ENCODE measurements around the gene KRTAP4-7.
"Not testable (repeated sequence)": the region's sequence is repeated elsewhere in the genome, so short reads cannot be mapped to it uniquely, and the experiment has no call there.

KRTAP4-7 gene

DNA sequence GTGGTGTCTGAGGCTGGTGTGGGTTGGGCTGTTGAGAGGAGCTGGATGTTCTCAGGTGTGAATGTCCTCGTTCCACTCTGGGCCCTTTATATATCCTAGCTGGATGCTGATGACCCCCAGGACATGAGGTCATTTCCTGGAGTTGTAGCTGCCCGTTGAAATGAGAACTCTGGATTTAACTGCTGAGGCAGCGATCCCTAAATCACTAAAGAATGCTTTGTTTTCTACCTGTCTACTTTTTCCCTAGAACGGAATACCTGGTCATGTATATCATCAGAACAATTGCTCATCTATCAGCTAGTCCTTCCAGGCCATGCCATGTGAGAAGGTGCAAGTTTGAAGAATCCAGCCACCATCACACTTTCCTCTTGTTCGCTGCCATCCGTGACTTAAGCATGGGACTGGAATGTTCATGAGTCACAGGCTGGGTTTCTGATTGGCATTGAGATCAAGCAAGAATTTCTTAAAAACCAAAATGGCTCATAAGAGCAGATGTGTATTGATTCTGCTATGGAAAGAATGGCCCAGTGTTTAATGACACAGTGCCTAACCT is 23.8 kb upstream of the KRTAP4-7 start, which contains the start of gene KRTAP2-3:
KRTAP2-3 (minus strand) TSS at position 63 of the 553 bp plus-strand sequence. CDS start 64 bp downstream, outside the sequence.
- no peaks in the 10 kb centered on the region for H3K9me3 ChIP-seq
- TF ChIP-seq, protein P1, sequence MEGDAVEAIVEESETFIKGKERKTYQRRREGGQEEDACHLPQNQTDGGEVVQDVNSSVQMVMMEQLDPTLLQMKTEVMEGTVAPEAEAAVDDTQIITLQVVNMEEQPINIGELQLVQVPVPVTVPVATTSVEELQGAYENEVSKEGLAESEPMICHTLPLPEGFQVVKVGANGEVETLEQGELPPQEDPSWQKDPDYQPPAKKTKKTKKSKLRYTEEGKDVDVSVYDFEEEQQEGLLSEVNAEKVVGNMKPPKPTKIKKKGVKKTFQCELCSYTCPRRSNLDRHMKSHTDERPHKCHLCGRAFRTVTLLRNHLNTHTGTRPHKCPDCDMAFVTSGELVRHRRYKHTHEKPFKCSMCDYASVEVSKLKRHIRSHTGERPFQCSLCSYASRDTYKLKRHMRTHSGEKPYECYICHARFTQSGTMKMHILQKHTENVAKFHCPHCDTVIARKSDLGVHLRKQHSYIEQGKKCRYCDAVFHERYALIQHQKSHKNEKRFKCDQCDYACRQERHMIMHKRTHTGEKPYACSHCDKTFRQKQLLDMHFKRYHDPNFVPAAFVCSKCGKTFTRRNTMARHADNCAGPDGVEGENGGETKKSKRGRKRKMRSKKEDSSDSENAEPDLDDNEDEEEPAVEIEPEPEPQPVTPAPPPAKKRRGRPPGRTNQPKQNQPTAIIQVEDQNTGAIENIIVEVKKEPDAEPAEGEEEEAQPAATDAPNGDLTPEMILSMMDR (IDR thresholded peaks at IDR 0.05; ENCODE audit: low read depth, low read length): no peak
- no peak for DNase-seq
- no peaks in the 10 kb centered on the region for H3K36me3 ChIP-seq
- no peak within 1 kb of the TSS for H3K4me3 ChIP-seq (ENCODE audit: low read depth, low read length)
- no peaks in the 10 kb centered on the region for H3K4me1 ChIP-seq
- no peaks in the 10 kb centered on the region; the same call in 1 of the 2 replicates for H3K27me3 ChIP-seq

- no peaks in the 10 kb centered on the region for H3K36me3 ChIP-seq
- H3K9me3 ChIP-seq: no peaks in the 10 kb centered on the region
- no peaks in the 10 kb centered on the region; the same call in 1 of the 2 replicates for H3K27me3 ChIP-seq
- H3K4me3 ChIP-seq (ENCODE audit: low read depth, low read length): no peak overlapping the region
- TF ChIP-seq, protein P1 (IDR thresholded peaks at IDR 0.05; ENCODE audit: low read depth, low read length): no peak
- no peak for DNase-seq
- no peaks in the 10 kb centered on the region for H3K4me1 ChIP-seq
Observed at GRCh38 chr17:41061964-41062363, 22.0 kb upstream of the KRTAP4-7 start.

- no peak for DNase-seq
- H3K4me3 ChIP-seq (ENCODE audit: low read depth, low read length): no peak overlapping the region
- no peaks in the 10 kb centered on the region for H3K36me3 ChIP-seq
- no peaks in the 10 kb centered on the region; the same call in 1 of the 2 replicates for H3K27me3 ChIP-seq
- no peaks in the 10 kb centered on the region for H3K9me3 ChIP-seq
- H3K4me1 ChIP-seq: no peaks in the 10 kb centered on the region
- TF ChIP-seq, protein P1 (IDR thresholded peaks at IDR 0.05; ENCODE audit: low read depth, low read length): no peak
Observed at GRCh38 chr17:41063449-41063848, 20.5 kb upstream of the KRTAP4-7 start.

DNA sequence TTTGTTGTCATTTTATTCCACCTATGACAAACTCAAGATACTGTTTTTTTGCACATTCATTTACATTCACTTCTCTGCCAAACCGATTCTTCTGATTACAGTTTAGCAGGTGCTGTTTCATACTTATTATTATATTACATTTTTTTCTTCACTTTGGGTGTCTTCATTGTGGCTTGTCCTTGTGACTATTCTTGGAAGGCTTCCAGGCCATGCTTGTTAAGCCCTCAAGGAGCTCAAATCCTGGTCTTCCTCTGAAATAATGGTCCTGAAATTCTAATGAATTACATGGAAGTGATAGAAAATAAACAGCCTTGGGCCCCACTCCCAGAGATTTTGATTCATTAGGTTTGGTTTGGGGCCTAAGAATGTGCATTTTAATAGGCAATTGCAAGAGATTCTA is 19.6 kb upstream of the KRTAP4-7 start:
- H3K9me3 ChIP-seq: no peaks in the 10 kb centered on the region
- no peaks in the 10 kb centered on the region for H3K36me3 ChIP-seq
- TF ChIP-seq, protein P1 (IDR thresholded peaks at IDR 0.05; ENCODE audit: low read depth, low read length): no peak

GRCh38 chr17:41065016-41065689 is 18.8 kb upstream of the KRTAP4-7 start:
- not testable (repeated sequence) for DNase-seq; H3K4me1 ChIP-seq; H3K27me3 ChIP-seq; H3K9me3 ChIP-seq; H3K36me3 ChIP-seq; H3K4me3 ChIP-seq (ENCODE audit: low read depth, low read length)

More for the DNA sequence above, 19.6 kb upstream of the KRTAP4-7 start:
- no peak for DNase-seq
- Histone ChIP-seq H3K27me3 (no peaks in the 10 kb centered on the region; the same call in 1 of the 2 replicates), H3K4me3 (ENCODE audit: low read depth, low read length) (no peak overlapping the region), H3K4me1 (no peaks in the 10 kb centered on the region)

GRCh38 chr17:41065829-41066624 is 17.9 kb upstream of the KRTAP4-7 start, which contains the start of gene KRTAP2-4:
TSS of gene KRTAP2-4 (minus strand) at chr17:41065879. CDS start at chr17:41065845, 34 bp downstream.
- no peaks in the 10 kb centered on the region for H3K36me3 ChIP-seq
- no peaks in the 10 kb centered on the region; the same call in 1 of the 2 replicates for H3K27me3 ChIP-seq
- H3K9me3 ChIP-seq: no peaks in the 10 kb centered on the region
- H3K4me1 ChIP-seq: no peaks in the 10 kb centered on the region
- no peak for DNase-seq
- H3K4me3 ChIP-seq (ENCODE audit: low read depth, low read length): no peak within 1 kb of the TSS
- TF ChIP-seq, protein P1 (IDR thresholded peaks at IDR 0.05; ENCODE audit: low read depth, low read length): no peak

All from BE2C (cell line).